ENCODE data around the gene MCCC2. TPM values are rescaled to one million over a fixed set of nuclear protein-coding genes. Genes with fewer than 3 reads are reported as not detected.

Gene MCCC2
- total RNA-seq, 2 donors from 2014 or later, result 42.4 to 48.4 TPM

- peaks cover 4% of the 10 kb centered on the region for H3K36me3 Mint-ChIP-seq (ENCODE audit: low read depth)
- peaks cover 2% of the 10 kb centered on the region for H3K4me1 ChIP-seq (ENCODE audit: control insufficient read depth, insufficient read depth, low read length)
- H3K27ac Mint-ChIP-seq, result no peak overlapping the region
- no peak for TF ChIP-seq CTCF (conservative IDR thresholded peaks at IDR 0.05)
- H3K4me1 Mint-ChIP-seq, result peaks cover 14% of the 10 kb centered on the region
- no peaks in the 10 kb centered on the region for H3K36me3 ChIP-seq (ENCODE audit: control insufficient read depth, insufficient read depth, low read length)
- 95 to 96% methylated on average over 2 of the region's 2 CpGs for WGBS, 2 experiments (ENCODE audit: insufficient coverage in 1 of 2, insufficient read length in 1 of 2)
- peak overlapping the region; percentile 89 for H3K4me3 ChIP-seq (ENCODE audit: low read length)
- H3K9me3 ChIP-seq (ENCODE audit: control insufficient read depth, low read length), result no peaks in the 10 kb centered on the region
- H3K27me3 Mint-ChIP-seq (ENCODE audit: insufficient read depth), result no peaks in the 10 kb centered on the region
- H3K9me3 Mint-ChIP-seq, result peaks cover 4% of the 10 kb centered on the region
- no peak overlapping the region for H3K27ac ChIP-seq (ENCODE audit: low read depth, low read length)
- no peaks in the 10 kb centered on the region for H3K27me3 ChIP-seq (ENCODE audit: control insufficient read depth, insufficient read depth, low read length, poor library complexity, severe bottlenecking)
- DNase-seq, result no peak
- no peak overlapping the region for H3K9ac ChIP-seq (ENCODE audit: extremely low read depth, low read length, poor library complexity, severe bottlenecking)
- H3K4me3 Mint-ChIP-seq, result no peak overlapping the region
These were observed 1.4 kb downstream of the MCCC2 start for GRCh38 chr5:71588533-71588885.

- no peak overlapping the region for H3K27ac Mint-ChIP-seq
- peaks cover 3% of the 10 kb centered on the region for H3K36me3 ChIP-seq (ENCODE audit: control insufficient read depth, insufficient read depth, low read length)
- no peak overlapping the region for H3K9ac ChIP-seq (ENCODE audit: extremely low read depth, low read length, poor library complexity, severe bottlenecking)
- peaks cover 2% of the 10 kb centered on the region for H3K4me1 ChIP-seq (ENCODE audit: control insufficient read depth, insufficient read depth, low read length)
- no peak for DNase-seq
- no peaks in the 10 kb centered on the region for H3K9me3 ChIP-seq (ENCODE audit: control insufficient read depth, low read length)
- peaks cover 9% of the 10 kb centered on the region for H3K36me3 Mint-ChIP-seq (ENCODE audit: low read depth)
- no peaks in the 10 kb centered on the region for H3K27me3 ChIP-seq (ENCODE audit: control insufficient read depth, insufficient read depth, low read length, poor library complexity, severe bottlenecking)
- H3K9me3 Mint-ChIP-seq, result peaks cover 4% of the 10 kb centered on the region
- H3K27me3 Mint-ChIP-seq (ENCODE audit: insufficient read depth), result no peaks in the 10 kb centered on the region
- H3K4me3 Mint-ChIP-seq, result no peak overlapping the region
- 33% methylated on average over 2 of the region's 2 CpGs; no CpG with 5 or more reads in 1 of the 2 experiments for WGBS, 2 experiments (ENCODE audit: insufficient coverage in 1 of 2, insufficient read length in 1 of 2)
- no peak overlapping the region for H3K4me3 ChIP-seq (ENCODE audit: low read length)
- no peak overlapping the region for H3K27ac ChIP-seq (ENCODE audit: low read depth, low read length)
- H3K4me1 Mint-ChIP-seq, result peaks cover 14% of the 10 kb centered on the region
- no peak for TF ChIP-seq CTCF (conservative IDR thresholded peaks at IDR 0.05)
These were observed 2.8 kb downstream of the MCCC2 start for GRCh38 chr5:71589903-71590302.

GRCh38 chr5:71591100-71591499 is 4.0 kb downstream of the MCCC2 start:
- TF ChIP-seq CTCF (conservative IDR thresholded peaks at IDR 0.05), result no peak
- Histone ChIP-seq H3K4me1 (ENCODE audit: control insufficient read depth, insufficient read depth, low read length) (peaks cover 2% of the 10 kb centered on the region), H3K27me3 (ENCODE audit: control insufficient read depth, insufficient read depth, low read length, poor library complexity, severe bottlenecking) (no peaks in the 10 kb centered on the region), H3K27ac (ENCODE audit: low read depth, low read length) (no peak overlapping the region), H3K9ac (ENCODE audit: extremely low read depth, low read length, poor library complexity, severe bottlenecking) (no peak overlapping the region), H3K36me3 (ENCODE audit: control insufficient read depth, insufficient read depth, low read length) (peaks cover 6% of the 10 kb centered on the region), H3K4me3 (ENCODE audit: low read length) (no peak overlapping the region), H3K9me3 (ENCODE audit: control insufficient read depth, low read length) (no peaks in the 10 kb centered on the region)
- DNase-seq, result no peak
- peaks cover 4% of the 10 kb centered on the region for H3K9me3 Mint-ChIP-seq
- H3K4me3 Mint-ChIP-seq, result no peak overlapping the region
- H3K36me3 Mint-ChIP-seq (ENCODE audit: low read depth), result peaks cover 12% of the 10 kb centered on the region
- no peaks in the 10 kb centered on the region for H3K27me3 Mint-ChIP-seq (ENCODE audit: insufficient read depth)
- H3K4me1 Mint-ChIP-seq, result peaks cover 14% of the 10 kb centered on the region
- H3K27ac Mint-ChIP-seq, result no peak overlapping the region

Data from endodermal cell (in vitro differentiated cells).